ENCODE results near the gene FGF13.

GRCh38 chrX:138759217-138759943 is 47.9 kb upstream of the FGF13 start:
- TF ChIP-seq REST (IDR thresholded peaks at IDR 0.05; ENCODE audit: borderline replicate concordance) = no peak
- no peak for TF ChIP-seq CTCF (IDR thresholded peaks at IDR 0.05; ENCODE audit: poor library complexity, severe bottlenecking)
- TF ChIP-seq EZH2 (IDR thresholded peaks at IDR 0.05; ENCODE audit: borderline replicate concordance, insufficient read depth, low read length, poor library complexity, severe bottlenecking) = no peak
- no peak for TF ChIP-seq EP300 (conservative IDR thresholded peaks at IDR 0.05; ENCODE audit: poor library complexity, severe bottlenecking)
- no peak for TF ChIP-seq RAD21 (conservative IDR thresholded peaks at IDR 0.05)
